GM21390 (cell line): Measurements from ENCODE around the gene CD300A.
"Not testable (repeated sequence)": the region's sequence is repeated elsewhere in the genome, so short reads cannot be mapped to it uniquely, and the experiment has no call there.

Experiments
- ATAC-seq: cut with Tn5 transposase; IDR thresholded peaks from one replicate; pipeline ENCODE4 v1.9.1; 2021; ENCODE audit not compliant: unreplicated experiment

The CD300A gene

DNA sequence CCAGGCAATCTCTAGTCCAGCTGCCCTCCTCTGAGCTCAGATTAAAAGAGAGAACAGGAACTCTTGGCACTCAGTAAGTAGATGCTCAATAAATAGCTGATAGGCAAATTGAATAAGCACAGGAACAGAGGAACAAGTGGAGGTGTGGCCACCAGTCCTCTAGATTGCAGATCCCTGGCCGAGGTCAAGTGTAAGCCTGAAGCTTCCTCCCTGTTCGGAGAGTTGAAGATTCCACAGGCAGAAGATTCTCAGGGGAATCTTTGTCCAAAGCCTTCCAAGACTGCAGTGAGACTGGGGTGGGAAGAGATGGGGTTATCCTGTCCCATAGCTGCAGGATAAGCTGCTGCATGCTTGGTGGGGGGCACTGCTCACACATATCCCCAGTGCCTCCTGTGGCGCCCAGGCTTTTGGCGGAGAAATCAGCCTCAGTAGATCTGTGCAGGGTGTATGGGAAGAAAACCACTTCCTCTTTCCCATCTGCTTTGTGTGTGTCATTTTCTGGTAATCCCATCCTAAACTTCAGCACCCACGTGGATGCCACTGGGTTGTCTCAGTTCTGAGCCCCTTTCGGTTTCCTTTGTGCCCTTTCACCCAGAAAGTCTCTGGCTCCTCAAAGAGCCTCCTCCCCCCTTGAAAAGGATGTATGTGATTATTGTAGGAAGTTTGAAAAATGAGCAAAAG is 12.1 kb downstream of the CD300A start:
- ATAC-seq: no peak

DNA sequence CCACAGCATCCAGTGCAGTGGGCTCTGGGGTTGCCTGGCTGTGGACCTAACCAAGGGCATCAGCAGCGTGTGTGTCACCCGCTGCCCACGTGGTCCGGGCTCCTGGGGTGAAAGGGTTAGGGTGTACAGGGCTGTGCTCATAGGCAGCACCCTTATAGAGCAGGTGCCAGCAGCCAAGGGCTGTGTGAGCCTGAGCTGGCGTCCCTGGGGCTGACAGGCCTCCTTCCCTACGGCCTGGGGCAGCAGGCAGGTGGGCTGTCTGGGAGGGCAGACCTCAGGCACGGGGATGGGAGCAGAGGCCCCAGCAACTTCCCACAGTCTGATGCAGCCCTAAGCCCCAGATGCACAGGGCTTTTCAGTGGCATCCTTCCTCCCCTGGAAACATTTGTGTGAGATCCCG is 13.9 kb downstream of the CD300A start:
- ATAC-seq: no peak

DNA sequence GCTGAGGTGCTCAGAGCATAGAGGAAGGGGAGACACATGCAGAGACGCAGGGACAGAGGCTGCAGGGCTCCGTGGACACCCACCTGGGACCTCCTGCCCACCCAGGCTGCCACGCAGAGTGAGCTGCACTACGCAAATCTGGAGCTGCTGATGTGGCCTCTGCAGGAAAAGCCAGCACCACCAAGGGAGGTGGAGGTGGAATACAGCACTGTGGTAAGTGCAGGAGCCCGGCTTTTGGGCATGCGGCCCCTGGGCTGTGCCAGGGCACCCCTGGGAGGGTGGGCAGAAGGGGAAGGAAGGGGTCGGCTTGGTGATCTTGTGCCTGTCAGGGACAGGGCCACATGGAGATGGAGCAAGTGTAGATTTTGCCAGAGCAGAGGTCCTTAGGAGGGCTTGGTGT is 15.2 kb downstream of the CD300A start:
- no peak for ATAC-seq

DNA sequence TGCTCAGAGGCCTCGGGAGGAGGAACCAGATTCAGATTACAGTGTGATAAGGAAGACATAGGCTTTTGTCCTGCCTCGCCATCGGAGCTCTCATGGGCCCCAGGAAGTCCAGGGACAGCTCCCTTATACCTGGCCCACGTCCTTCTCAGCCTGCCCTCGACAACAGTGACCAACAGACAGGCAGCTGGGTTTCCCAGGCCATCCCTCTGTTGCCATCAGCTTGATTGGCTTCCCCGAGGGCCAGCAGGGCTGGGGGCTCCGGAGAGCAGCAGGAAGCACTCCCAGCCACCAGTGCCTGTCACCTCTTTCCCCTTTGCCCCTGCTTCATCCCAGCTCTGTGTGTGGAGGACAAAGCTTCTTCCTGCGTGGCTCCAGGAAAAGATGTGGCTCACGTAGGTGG is 17.6 kb downstream of the CD300A start:
- no peak for ATAC-seq

DNA sequence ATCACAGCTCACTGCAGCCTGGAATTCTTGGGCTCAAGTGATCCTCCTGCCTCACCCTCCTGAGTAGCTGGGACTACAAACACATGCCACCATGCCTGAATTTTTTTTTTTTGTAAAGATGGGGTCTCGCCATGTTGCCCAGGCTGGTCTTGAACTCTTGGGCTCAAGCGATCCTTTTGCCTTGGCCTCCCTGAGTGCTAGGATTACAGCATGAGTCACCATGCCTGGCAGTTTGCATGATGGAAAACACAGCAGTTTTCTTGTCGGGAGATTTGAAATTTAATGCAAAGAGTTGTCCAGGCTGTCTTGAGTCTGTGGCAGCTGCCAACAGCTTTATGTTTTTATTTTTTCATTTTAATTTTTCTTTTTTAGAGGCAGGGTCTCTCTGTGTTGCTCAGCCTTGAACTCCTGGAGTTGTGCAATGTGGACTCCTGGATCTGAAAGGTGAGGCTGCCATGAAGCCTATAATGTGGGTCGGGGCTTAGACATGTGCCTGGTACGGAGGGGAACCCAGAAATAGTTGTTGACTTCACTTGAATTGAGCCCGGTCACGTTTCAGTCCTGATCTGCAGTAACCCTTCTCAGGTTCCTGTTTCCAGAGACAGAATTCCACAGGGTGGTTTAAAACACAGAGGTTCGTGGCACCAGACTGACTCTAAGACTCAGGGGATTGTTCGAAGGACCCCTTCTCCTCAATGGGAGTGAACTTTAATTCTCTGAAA is 18.7 kb downstream of the CD300A start:
- no peak for ATAC-seq

- ATAC-seq: no peak
These were observed 19.4 kb downstream of the CD300A start for GRCh38 chr17:74485841-74486240.

GRCh38 chr17:74488276-74488675 is 21.8 kb downstream of the CD300A start:
- not testable (repeated sequence) for ATAC-seq

- no peak for ATAC-seq
These were observed 24.3 kb downstream of the CD300A start for GRCh38 chr17:74490716-74491115.

- no peak for ATAC-seq
These were observed 25.2 kb downstream of the CD300A start for GRCh38 chr17:74491626-74492025.

DNA sequence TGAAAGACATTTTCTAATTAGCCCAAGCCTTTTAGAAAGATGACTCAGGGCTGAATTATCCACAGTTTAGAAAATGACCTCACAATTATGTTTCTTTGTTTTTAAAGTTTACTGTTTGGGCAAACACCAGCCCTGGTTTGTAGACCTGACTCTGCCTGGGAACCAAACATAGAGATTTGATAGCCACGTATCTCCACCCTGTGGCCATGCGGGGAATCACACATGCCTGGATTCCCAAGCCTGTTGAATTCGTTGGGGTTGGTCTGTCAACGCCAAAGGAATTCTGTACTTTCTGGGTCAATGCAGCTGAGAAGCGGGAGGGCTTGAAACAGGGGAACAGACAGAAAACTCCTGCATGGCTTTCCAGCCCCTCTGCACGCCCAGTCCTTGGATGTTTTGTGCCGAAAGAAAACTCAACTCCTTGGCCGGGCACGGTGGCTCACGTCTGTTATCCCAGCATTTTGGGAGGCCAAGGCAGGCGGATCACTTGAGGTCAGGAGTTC is 26.9 kb downstream of the CD300A start:
- ATAC-seq: no peak

DNA sequence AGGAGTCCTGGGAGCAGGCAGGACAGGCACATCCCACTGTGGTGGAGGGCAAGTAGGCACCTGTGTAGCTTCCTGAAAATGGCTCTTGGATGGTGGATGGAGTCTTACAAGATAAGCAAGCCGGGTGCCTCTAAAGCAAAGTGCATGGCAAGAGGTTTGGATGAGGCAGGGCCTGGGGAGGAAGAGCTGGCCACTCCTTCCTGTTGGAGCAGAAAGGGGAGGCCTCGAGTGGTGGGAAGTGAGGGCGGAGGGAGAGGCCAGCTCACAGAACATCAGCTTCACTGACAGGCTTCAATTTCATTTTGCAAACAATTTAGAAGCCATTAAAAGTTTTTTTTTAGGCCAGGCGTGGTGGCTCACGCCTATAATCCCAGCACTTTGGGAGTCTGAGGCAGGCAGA is 31.0 kb downstream of the CD300A start:
- no peak for ATAC-seq

DNA sequence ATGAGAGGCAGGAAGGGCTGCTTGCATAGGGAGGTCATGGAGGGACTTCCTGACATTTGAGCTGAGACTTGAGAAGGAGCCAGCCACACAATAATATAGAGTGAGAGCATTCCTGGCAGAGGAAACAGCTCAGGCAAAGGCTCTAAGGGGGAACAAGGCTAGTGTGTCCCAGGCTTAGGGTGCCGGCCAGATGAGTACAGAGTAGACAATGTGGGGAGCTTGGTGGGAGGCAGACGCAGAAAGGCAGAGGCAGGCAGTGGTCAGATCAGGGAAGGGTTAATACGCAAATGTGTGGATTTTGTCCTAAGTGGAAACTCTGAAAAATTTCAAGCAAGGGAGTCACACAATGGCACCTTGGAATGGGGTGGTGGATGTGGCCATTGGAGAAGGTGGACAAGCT is 33.6 kb downstream of the CD300A start:
- no peak for ATAC-seq

DNA sequence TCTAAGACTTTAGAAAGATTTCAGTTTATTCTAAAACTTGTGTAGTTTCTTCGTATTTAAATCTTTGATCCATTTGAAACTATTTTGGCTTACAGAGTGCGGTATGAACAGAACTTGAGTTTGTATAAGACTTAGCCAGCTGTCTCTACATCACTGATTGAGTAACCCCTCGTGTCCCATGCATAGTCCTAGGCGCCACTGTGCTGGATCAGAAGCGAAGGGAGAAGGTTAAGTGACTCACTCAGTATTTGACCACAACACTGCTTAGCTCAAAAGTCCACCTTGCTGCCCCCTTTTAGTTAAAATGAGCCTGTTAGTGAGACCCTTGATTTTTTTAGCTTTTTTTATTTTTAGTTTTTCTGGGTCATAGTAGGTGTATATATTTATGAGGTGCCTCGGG is 36.4 kb downstream of the CD300A start:
- no peak for ATAC-seq

- ATAC-seq: not testable (repeated sequence)
These were observed 37.5 kb downstream of the CD300A start for GRCh38 chr17:74503949-74504348.

DNA sequence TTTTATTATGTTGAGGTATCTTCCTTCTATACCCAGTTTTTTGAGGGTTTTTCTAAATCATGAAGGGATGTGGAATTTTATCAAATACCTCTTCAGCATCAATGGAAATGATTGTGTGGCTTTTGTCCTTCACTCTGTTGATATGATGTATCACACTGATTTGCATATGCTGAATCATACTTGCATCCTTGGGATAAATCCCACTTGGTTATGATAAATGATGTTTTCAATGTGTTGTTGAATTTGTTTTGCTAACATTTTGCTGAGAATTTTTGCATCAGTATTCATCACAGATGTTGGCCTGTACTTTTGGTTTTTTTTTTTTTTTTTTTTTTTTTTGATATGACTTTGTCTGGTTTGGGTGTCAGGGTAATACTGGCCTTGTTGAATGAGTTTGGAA is 41.7 kb downstream of the CD300A start:
- no peak for ATAC-seq

GRCh38 chr17:74512036-74512435 is 45.6 kb downstream of the CD300A start:
- ATAC-seq: no peak

DNA sequence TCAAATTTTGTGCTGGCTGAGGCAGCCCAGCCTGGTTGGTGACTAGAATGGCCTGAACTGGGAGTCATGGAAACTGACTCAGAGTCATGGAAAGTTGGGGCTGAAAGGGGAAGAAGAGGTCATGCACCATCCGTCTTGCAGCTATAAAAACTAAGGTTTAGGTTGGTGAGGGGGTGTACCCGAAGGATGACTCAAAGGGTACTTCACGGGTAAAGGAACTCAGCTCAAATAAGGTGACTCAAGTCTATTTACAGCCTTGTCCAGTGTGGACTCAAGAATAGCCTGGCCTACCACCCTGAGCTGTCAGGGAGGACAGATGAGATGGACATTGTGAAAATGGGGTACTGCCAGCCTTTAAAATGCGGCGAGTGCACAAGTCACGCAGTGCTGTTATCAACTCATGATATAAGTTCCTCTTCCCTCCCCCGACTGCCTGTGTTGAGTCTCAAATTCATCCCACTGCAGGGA is 46.2 kb downstream of the CD300A start:
- no peak for ATAC-seq

DNA sequence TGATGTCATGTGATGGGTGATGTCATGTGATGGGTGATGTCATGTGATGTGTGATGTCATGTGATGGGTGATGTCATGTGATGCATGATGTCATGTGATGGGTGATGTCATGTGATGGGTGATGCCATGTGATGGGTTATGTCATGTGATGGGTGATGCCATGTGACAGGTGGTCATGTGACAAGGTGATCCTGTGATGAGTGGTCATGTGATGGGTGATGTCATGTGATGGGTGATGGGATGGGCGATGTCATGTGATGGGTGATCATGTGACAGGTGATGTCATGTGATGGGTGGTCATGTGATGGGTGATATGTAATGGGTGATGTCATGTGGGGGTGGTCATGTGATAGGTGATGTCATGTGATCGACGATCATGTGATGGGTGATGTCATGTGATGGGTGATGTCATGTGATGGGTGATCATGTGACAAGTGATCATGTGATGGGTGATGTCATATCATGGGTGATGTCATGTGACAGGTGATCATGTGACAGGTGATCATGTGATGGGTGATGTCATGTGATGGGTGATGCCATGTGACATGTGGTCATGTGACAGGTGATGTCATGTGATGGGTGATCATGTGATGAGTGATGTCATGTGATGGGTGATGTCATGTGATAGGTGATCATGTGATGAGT is 47.7 kb downstream of the CD300A start:
- ATAC-seq: no peak

GRCh38 chr17:74514632-74515334 is 48.3 kb downstream of the CD300A start:
- ATAC-seq: no peak

DNA sequence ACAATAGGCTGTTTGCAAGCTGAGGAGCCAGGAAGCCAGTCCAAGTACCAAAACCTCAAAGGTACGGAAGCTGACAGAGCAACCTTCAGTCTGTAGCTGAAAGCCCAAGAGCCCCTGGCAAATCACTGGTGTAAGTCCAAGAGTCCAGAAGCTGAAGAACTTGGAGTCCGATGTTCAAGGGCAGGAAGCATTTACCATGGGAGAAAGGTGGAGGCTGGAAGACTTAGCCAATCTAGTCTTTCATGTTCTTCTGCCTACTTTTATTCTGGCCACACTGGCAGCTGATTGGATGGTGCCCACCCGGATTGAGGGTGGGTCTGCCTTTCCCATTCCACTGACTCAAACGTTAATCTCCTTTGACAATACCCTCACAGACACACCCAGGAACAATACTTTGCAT is 49.5 kb downstream of the CD300A start:
- no peak for ATAC-seq

DNA sequence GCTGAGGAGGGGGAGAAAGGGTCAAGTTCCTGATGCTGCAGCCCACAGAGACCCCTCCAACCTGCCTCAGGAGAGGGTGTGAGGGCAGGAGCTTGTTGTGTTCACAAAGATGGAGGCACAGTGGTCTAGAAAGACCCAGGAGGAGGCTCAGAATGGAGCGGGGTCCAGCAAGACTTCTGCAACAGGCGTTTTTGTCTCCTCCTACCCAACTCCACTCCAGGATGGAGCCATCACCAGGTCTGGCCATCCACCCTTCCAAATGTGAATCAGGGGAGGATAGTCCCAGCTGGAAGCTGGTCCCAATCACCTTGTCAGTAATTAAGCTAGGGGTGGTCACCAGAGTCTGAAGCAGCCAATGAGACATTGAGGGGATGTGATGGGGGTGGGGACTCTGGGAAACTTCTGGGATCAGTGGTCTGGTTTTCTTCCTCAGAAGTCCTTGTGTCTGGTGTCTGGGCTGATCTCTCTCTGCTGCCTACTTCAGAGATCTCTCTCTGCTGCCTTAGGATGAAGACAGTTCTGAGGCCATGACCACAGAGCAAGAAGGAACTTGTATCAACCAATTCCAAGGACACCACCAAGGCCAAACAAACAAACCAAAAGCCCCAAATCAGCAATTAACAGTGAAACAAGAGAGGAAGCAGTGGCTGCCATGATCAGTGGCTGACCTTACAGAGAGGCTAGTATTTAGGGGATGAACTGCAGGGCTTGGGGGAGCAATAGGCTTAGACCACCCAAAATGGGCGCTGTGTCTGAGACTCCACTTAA is 50.3 kb downstream of the CD300A start:
- ATAC-seq: no peak
